Subcutaneous abdominal adipose tissue (tissue), 5 donors: ENCODE measurements around the gene NAT9.
A peak's percentile ranks its signal among the peaks of the same experiment; 100 is the strongest.

Source experiments
- H3K27ac ChIP-seq: one replicate; pipeline ENCODE4 v1.7.0; 2013; ENCODE audit warnings: low read depth, mild to moderate bottlenecking, inconsistent platforms, low read length, moderate library complexity
- H3K27me3 ChIP-seq, 5 donors: one replicate each; pipeline ENCODE4 v1.7.0; 2013; ENCODE audit warnings: low read length in 5 of 5, inconsistent platforms in 1 of 5; ENCODE audit not compliant: control insufficient read depth in 5 of 5, insufficient read depth in 4 of 5
- H3K36me3 ChIP-seq, 5 donors: one replicate each; pipeline ENCODE4 v1.7.0; 2013; ENCODE audit warnings: low read length in 5 of 5; ENCODE audit not compliant: control insufficient read depth in 5 of 5, insufficient read depth in 5 of 5
- H3K4me1 ChIP-seq, 5 donors: one replicate each; pipeline ENCODE4 v1.7.0; 2013; ENCODE audit warnings: low read length in 5 of 5, mild to moderate bottlenecking in 3 of 5, moderate library complexity in 1 of 5; ENCODE audit not compliant: control insufficient read depth in 5 of 5, insufficient read depth in 5 of 5
- H3K4me3 ChIP-seq, 5 donors: one replicate each; pipeline ENCODE4 v1.7.0; 2013; ENCODE audit warnings: low read length in 5 of 5, low read depth in 1 of 5
- H3K9ac ChIP-seq, 5 donors: one replicate each; pipeline ENCODE4 v1.7.0; 2013; ENCODE audit warnings: low read length in 5 of 5, mild to moderate bottlenecking in 4 of 5, moderate library complexity in 3 of 5
- H3K9me3 ChIP-seq, 5 donors: one replicate each; pipeline ENCODE4 v1.7.0; 2013; ENCODE audit warnings: low read length in 5 of 5; ENCODE audit not compliant: control insufficient read depth in 5 of 5
- donor health status: healthy.
- donor health status: healthy.
- donor health status: healthy.
- donor health status: healthy.
- donor health status: healthy.

The NAT9 gene

DNA sequence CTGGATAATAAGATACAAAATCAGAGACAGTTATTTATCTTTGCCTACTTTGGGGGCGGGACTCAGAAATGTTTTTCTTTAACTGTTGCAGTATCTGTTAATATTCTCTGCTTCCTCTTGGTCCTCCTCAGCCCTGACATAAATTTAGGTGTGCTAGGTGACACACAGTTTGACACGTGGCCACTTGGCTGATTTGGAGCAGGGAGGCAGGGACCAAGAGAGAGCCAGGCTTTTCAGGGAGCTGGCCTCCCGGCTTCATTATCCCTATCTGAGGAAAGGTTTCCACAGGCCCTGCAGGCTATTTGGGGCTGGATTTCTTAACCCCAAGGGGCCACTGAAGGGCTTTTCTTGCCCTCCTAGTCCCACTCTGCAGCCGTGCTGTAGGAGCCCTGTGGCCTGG, 20.1 kb upstream of the NAT9 start:
- Histone ChIP-seq H3K4me1 (peaks cover 0 to 3% (median 2%) of the 10 kb centered on the region in 5 donors), H3K27ac (no peak overlapping the region), H3K36me3 (peaks cover 0 to 89% (median 83%) of the 10 kb centered on the region in 5 donors), H3K4me3 (no peak overlapping the region), H3K9ac (no peak overlapping the region), H3K27me3 (no peaks in the 10 kb centered on the region), H3K9me3 (no peaks in the 10 kb centered on the region)

DNA sequence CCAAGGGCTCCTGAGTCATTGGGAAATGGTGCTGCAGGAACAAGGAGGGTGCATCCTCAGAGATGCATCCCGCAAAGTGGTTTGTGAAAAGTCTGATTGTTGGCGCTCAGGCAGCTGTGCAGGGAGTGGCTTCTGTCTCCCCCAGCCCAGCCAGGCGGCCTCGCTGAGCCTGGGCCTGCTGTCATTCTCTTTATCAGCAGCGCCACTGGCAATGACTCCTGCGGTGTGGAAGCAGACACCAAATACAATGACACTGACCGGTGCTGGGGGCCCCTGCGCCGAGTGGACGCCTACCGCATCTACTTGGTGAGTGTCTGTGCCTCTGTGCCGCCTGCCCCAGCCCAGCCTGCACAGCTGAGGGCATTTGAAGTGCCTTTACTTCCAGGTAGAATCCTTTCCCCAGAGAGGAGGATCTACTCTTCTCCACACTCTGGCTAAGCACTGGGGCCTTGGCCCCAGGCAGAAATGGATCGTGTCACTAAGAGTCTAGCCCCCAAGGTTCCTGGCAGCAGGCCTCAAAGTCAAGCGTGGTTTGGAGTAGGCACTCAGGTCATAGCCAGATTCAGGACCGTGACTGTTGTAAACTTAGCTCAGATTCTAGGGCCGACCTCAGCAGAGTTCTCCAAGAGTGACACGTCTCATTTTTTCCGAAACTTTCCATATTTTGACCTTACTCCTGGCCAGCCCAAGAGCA, 19.3 kb upstream of the NAT9 start:
- H3K4me3 ChIP-seq = no peak overlapping the region
- H3K9me3 ChIP-seq = no peaks in the 10 kb centered on the region
- H3K9ac ChIP-seq = no peak overlapping the region
- H3K27me3 ChIP-seq = no peaks in the 10 kb centered on the region
- H3K4me1 ChIP-seq = peaks cover 0 to 6% (median 5%) of the 10 kb centered on the region in 5 donors
- no peak overlapping the region for H3K27ac ChIP-seq
- H3K36me3 ChIP-seq = peaks cover 0 to 88% (median 80%) of the 10 kb centered on the region in 5 donors

DNA sequence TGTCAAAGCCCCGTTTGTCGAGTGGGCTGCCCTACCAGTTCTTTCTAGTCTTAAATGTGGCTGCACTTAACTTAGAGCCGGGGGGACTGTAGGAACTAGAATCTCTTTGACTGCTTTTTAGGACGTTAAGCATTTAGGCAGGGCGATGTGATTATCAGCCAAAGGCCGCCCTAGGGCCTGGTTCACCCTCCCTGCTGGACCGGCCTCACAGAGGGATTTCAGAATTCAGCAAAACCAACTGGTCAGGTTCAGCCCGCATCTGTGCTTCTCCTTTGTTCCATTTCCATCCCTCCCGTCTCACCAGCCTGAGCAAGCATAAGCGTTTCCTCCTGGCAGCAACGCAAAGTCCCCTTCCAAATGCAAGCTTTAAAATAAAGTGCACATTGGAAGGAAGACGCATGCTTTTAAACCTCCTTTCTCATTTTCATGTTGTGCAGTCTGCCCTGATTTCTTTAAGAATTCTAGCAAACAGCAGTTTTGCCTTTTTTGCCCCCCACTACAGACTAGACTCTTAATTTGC, 16.5 kb upstream of the NAT9 start:
- peak overlapping the region in 1 of 5 donors; percentile 10 for H3K9ac ChIP-seq
- peaks cover 0 to 11% (median 5%) of the 10 kb centered on the region in 5 donors for H3K4me1 ChIP-seq
- no peak overlapping the region for H3K27ac ChIP-seq
- no peaks in the 10 kb centered on the region for H3K27me3 ChIP-seq
- peaks cover 0 to 75% (median 65%) of the 10 kb centered on the region in 5 donors for H3K36me3 ChIP-seq
- H3K4me3 ChIP-seq = no peak overlapping the region
- no peaks in the 10 kb centered on the region for H3K9me3 ChIP-seq

DNA sequence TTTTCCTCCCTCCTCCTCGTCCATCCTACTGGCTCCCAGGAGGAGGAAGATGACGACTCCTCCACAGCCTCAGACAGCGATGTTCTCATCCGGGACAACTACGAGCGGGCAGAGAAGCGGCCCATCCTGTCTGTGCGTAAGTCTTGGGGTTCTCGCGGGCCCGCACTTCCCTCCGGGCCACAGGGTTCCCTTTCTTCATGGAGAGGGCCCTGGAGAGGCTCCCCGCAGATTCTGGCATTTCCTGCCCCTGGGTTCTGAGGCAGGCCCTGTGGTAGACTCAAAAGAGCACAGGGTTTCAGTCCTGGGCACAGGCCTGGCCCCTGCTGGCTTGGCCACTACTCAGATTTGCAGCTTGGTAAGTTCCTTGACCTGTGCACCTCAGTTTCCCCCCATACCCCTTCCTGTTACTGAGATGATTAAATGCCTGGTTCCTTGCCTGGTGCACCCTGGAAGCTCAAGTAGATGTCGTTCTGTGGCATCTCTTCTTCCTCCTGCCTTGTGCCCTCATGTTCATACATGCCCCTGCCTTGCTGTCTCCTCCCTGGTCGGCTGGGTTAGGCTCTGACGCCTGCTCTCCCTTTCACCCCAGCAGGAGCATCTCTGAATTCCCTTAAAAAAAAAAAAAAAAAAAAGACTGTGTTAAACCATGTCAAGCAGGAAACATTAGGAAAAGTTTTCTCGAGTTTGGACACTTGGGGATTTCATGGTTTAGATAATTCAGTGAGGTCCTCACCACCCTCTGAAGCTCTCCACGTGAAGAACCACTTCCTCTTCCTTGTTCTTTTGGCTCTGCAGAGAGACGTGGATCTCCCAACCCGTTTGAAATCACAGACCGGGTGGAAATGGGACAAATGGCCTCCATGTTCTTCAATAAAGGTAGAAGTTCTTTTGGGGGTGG, 14.3 kb upstream of the NAT9 start:
- Histone ChIP-seq H3K36me3 (peaks cover 0 to 63% (median 58%) of the 10 kb centered on the region in 5 donors), H3K4me3 (no peak overlapping the region), H3K4me1 (peaks cover 0 to 21% (median 5%) of the 10 kb centered on the region in 5 donors), H3K27me3 (no peaks in the 10 kb centered on the region), H3K9ac (peak overlapping the region in 1 of 5 donors; percentile 4), H3K27ac (no peak overlapping the region), H3K9me3 (no peaks in the 10 kb centered on the region)

DNA sequence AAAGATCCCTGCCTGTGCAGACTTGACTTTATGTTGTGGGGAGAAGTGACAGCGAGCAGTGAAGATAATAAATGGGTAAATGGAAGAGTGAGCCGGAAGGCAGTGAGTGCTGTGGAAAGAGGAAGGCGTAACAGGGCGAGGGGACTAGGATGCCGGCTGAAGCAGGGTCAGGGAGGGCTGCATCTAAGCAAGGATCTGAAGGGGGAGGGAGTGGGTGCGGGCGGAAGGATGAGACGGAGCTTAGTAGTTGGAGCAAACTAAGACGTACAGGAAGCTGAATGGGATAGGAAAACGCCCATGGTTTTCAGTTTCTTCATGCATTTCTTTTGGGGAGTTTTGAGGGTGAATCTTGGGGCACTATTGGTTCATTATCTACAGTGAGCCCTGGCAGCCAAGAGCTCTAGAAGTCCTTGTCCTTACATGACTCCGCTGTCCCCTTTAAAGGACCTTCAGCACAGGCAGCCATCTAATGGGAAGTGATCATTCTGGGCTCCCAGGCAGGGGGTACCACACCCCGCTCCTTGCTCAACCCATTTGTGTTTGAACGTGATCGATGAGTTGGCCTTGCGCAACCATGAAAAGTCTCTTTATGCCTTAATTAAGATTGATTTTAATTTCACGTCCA, 10.4 kb upstream of the NAT9 start:
- Histone ChIP-seq H3K9me3 (no peaks in the 10 kb centered on the region), H3K9ac (no peak overlapping the region), H3K4me1 (peaks cover 0 to 21% (median 5%) of the 10 kb centered on the region in 5 donors), H3K27ac (no peak overlapping the region), H3K4me3 (no peak overlapping the region), H3K27me3 (no peaks in the 10 kb centered on the region), H3K36me3 (peaks cover 0 to 44% (median 35%) of the 10 kb centered on the region in 5 donors)

DNA sequence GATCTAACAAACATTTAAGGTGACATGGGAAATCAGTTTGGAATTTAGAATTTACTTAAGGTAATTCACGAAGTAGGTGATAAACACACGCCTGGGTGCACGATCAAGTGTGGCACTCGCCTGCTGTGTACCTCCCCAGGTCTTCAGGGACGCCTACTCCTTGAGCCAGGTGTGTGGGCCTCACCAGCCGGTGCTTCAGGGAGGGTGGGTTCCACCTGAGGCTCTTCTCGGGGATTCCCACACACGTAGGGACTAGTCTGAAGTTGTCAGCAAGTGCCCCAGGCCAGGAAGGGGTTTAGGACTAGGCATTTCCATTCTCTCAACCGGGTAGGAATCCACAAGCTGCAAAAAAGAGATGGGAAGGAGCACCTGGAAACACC, 9.8 kb upstream of the NAT9 start:
- Histone ChIP-seq H3K4me3 (no peak overlapping the region), H3K27ac (no peak overlapping the region), H3K36me3 (peaks cover 0 to 45% (median 36%) of the 10 kb centered on the region in 5 donors), H3K27me3 (no peaks in the 10 kb centered on the region), H3K9me3 (no peaks in the 10 kb centered on the region), H3K9ac (no peak overlapping the region), H3K4me1 (peaks cover 0 to 17% (median under 1%) of the 10 kb centered on the region in 5 donors)

DNA sequence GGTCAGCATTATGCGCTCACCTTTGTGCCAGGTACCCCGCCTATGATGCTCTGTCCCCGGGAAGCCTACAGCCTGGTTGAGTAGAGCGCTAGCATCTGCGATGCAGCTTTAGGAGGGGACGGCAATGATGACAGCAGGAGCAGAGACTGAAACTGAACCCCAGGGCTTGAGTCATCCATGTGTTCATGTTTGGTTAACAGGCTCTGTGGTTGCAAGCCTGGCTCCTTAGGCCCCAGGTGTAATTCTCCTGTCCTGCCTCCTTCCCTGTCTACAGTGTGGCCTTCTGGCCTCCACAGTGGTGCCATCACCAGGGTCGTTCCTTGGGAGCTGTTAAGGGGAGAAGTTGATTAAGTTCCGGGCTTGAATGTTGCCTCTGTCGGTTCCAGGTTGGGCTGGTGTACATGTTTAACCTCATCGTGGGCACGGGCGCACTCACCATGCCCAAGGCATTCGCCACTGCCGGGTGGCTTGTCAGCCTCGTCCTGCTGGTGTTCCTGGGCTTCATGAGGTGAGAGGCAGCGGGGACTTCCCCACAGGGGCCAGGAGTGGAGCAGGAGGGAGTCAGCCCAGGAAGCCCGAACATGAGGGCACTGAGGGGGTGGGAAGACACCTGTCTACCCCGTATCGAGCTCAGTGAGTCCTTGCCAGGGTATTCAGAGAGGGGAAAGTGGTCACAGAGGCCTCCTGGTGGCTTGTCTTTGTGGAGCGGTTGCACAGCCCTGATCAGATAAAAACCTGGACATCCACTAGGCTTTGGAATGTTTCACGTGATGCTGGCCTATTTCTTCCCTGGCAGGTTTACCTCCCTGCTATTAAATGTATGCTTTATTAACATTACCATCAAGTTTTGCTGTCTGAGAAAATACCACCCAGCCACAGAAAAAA, 9.2 kb upstream of the NAT9 start:
- peaks cover 0 to 16% (median 0%) of the 10 kb centered on the region in 5 donors for H3K4me1 ChIP-seq
- no peaks in the 10 kb centered on the region for H3K9me3 ChIP-seq
- H3K9ac ChIP-seq = no peak overlapping the region
- no peak overlapping the region for H3K4me3 ChIP-seq
- no peaks in the 10 kb centered on the region for H3K27me3 ChIP-seq
- H3K27ac ChIP-seq = no peak overlapping the region
- H3K36me3 ChIP-seq = peaks cover 0 to 43% (median 37%) of the 10 kb centered on the region in 5 donors

DNA sequence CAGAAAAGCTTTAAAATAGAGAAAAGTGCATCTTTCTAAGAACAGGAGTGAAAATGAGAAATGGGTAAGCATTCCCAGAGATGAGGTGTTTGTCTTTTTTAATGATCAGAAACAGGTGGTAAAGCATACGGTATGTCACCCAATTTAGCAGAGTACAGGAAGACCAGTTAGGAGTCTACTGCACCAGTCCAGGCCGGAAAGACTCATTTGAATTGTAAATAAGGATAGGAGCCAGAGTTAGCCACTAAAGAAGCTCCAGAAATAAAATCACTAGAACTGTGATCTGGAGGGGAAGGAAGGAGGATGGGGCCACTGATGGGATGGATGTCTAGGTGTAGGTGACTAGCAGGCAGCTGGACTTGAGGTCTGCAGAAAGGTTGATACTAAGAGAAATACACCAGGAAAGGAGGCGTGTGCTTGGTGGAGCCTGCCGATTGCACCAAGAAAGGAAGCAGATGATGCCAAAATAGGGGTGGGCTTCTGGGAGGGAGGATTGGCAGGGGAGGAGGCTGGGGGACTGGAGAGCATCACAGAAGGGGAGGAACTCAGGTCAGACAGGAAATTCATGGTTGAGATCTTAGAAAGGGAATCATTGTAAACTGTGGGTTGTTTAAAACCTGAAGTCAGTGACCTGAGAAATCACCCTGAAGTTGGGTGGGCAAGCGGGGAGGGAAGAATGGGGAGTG, 8.1 kb upstream of the NAT9 start:
- Histone ChIP-seq H3K27ac (no peak overlapping the region), H3K36me3 (peaks cover 0 to 48% (median 38%) of the 10 kb centered on the region in 5 donors), H3K9ac (no peak overlapping the region), H3K27me3 (no peaks in the 10 kb centered on the region), H3K4me1 (peaks cover 0 to 20% (median 2%) of the 10 kb centered on the region in 5 donors), H3K4me3 (no peak overlapping the region), H3K9me3 (no peaks in the 10 kb centered on the region)

DNA sequence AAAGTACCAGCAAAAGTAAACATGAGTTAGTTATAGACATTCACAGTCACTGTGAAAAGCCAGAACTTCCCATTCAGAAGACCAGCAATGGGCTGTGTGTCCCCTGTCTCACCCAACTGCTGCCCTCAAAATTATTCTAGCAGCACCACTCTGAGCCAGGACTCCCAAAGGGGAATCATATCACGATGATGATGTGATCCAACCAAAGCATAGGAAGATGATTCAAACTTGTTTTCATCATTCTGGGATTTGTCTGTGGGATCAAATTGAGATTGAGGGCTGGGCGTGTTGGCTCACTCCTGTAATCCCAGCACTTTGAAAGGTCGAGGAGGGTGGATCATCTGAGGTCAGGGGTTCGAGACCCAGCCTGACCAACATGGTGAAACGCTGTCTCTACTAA, 6.4 kb upstream of the NAT9 start:
- no peak overlapping the region for H3K27ac ChIP-seq
- no peak overlapping the region for H3K9ac ChIP-seq
- H3K4me1 ChIP-seq = peaks cover 2 to 36% (median 9%) of the 10 kb centered on the region in 5 donors
- H3K36me3 ChIP-seq = peaks cover 0 to 39% (median 31%) of the 10 kb centered on the region in 5 donors
- H3K4me3 ChIP-seq = no peak overlapping the region
- no peaks in the 10 kb centered on the region for H3K27me3 ChIP-seq
- no peaks in the 10 kb centered on the region for H3K9me3 ChIP-seq
